ENCODE results near the gene TAF10.

The TAF10 gene

DNA sequence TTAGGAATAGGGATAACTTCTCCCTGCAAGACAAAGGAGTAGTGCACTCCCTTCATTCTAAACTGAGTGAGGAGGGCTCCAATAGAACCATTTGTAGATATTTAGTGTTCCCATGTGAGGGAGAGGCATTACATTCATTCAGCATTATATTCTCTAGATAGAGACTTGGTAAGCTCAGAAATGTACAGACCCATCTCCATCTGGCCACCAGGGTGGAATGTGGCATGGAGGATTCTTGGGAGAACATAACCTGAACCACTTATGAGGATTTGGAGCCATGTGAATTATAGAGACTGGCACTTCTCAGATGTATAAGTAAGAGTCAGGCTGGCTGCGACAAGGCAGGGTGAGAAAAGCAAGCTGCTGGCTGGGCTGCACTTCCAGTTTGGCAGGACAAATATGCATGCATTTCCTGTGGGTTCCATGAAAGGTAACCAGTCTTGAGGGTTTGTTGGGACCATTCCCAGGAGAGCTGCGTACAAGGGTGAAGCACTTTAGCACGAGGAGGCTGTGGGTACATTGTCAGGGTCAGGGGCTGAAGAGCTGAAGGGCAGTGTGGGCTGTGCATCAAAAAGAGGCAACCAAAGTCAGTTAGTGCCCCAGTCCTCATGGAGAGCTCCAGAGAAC lies 17.8 kb downstream of the TAF10 start:
- ATAC-seq: no peak
- Mint-ChIP-seq H3K9me3 (no peaks in the 10 kb centered on the region), H3K4me3 (no peak overlapping the region), H3K4me1 (peaks cover 28% of the 10 kb centered on the region), H3K27me3 (no peaks in the 10 kb centered on the region), H3K27ac (peak overlapping the region; percentile 4 to 24)
- no peak for DNase-seq

DNA sequence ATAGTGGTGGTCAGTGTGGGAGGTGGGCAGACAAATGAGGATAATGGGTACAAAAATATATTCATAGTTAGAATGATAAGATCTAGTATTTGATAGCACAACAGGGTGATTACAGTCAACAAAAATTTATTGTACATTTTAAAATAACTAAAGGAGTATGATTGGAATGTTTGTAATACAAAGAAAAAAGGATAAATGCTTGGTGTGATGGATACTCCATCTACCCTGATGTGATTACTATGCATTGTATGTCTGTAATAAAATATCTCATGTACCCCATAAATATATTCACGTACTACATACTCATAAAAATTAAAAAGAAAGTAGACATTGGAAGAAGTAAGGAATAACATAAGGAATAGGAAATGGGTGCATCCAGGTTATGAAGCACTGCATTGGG lies 24.0 kb downstream of the TAF10 start:
- DNase-seq: no peak
- Mint-ChIP-seq H3K9me3 (peaks cover 19% of the 10 kb centered on the region in 2 donors), H3K4me1 (no peaks in the 10 kb centered on the region), H3K4me3 (no peak overlapping the region), H3K27me3 (no peaks in the 10 kb centered on the region), H3K27ac (no peak overlapping the region)
- no peak for ATAC-seq

DNA sequence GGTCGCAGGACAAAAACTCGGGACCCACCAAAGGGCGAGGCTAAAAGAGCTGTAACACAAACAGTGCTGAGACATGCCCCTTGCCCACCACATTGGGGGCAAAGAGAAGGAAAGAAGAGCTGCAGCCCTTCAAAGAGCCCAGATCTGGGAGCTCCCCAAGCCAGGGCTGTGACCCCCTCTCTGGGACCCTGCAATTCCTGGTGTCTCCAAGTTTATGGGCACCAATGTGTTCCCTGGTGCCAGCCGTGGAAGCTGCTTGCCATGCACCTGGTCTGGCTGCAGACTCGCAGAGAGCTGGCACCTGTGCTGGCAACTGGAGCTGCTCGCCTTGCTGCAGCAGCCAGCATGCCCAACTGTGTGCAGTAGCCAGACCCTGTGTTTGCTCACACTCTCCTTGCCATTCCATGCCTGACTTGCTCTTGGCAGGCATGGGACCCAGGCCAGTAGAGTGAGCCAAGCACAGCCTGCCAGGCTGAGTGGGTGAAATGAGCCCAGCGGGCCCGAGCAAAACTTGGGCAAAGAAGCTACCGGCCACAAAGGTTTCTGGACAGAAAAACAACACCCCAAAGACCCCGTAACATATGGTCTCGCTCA lies 24.6 kb downstream of the TAF10 start:
- Mint-ChIP-seq H3K27ac (no peak overlapping the region), H3K4me1 (no peaks in the 10 kb centered on the region)
- no peak for DNase-seq

GRCh38 chr11:6586434-6587359 lies 25.3 kb downstream of the TAF10 start:
- no peak for DNase-seq
- no peaks in the 10 kb centered on the region for H3K4me1 Mint-ChIP-seq
- H3K9me3 Mint-ChIP-seq: peaks cover 23% of the 10 kb centered on the region in 2 donors
- no peaks in the 10 kb centered on the region for H3K27me3 Mint-ChIP-seq
- H3K27ac Mint-ChIP-seq: no peak overlapping the region
- H3K4me3 Mint-ChIP-seq: no peak overlapping the region
- peak; percentile 20 for ATAC-seq

More for the DNA sequence above, 24.6 kb downstream of the TAF10 start:
- H3K9me3 Mint-ChIP-seq: peaks cover 23% of the 10 kb centered on the region in 2 donors
- H3K27me3 Mint-ChIP-seq: no peaks in the 10 kb centered on the region
- H3K4me3 Mint-ChIP-seq: no peak overlapping the region
- no peak for ATAC-seq

- peaks cover 23% of the 10 kb centered on the region in 2 donors for H3K9me3 Mint-ChIP-seq
- no peak for ATAC-seq
- no peak overlapping the region for H3K27ac Mint-ChIP-seq
- H3K4me1 Mint-ChIP-seq: no peaks in the 10 kb centered on the region
- H3K27me3 Mint-ChIP-seq: no peaks in the 10 kb centered on the region
- DNase-seq: no peak
- H3K4me3 Mint-ChIP-seq: no peak overlapping the region
Measured at GRCh38 chr11:6584528-6584927, 27.5 kb downstream of the TAF10 start.

DNA sequence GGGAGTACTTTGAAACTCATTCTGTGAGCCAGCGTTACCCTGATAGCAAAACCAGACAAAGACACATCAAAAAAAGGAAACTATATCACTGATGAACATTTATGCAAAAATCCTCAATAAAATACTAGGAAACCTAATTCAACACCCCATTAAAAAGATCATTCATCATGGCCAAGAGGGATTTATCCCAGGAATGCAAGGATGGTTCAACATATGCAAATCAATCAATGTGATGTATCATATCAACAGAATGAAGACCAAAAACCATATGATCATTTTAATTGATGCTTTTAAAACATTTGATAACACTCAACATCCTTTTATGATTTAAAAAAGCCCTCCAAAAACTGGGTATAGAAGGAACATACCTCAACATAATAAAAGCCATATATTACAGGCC lies 28.4 kb downstream of the TAF10 start:
- Mint-ChIP-seq H3K27ac (no peak overlapping the region), H3K4me3 (no peak overlapping the region), H3K9me3 (peaks cover 23% of the 10 kb centered on the region in 2 donors), H3K27me3 (no peaks in the 10 kb centered on the region), H3K4me1 (no peaks in the 10 kb centered on the region)
- no peak for ATAC-seq
- no peak for DNase-seq

DNA sequence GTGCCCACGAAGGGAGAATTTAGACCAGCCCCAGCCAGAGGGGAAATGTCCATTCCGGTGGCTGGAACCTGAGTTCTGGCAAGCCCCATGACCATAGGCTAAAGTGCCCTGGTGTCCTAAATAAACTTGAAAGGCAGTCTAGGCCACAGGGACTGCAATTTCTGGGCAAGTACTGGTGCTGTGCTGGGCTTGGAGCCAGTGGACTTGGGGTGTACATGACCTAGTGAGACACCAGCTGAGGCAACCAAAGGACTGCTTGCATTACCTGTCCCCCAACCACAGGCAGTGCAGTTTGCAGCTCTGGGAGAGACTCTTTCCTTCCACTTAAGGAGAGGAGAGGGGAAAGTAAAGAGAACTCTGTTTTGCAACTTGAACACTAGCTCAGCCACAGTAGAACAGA lies 32.3 kb downstream of the TAF10 start:
- DNase-seq: no peak
- ATAC-seq: no peak

GRCh38 chr11:6578134-6578533 lies 33.9 kb downstream of the TAF10 start:
- peaks cover 5% of the 10 kb centered on the region in 2 donors for H3K9me3 Mint-ChIP-seq
- H3K27ac Mint-ChIP-seq: no peak overlapping the region
- no peak overlapping the region for H3K4me3 Mint-ChIP-seq
- DNase-seq (no peak), ATAC-seq (no peak)
- no peaks in the 10 kb centered on the region for H3K27me3 Mint-ChIP-seq
- no peaks in the 10 kb centered on the region for H3K4me1 Mint-ChIP-seq

More for the DNA sequence above, 32.3 kb downstream of the TAF10 start:
- Mint-ChIP-seq H3K27me3 (no peaks in the 10 kb centered on the region), H3K4me3 (no peak overlapping the region), H3K27ac (no peak overlapping the region), H3K9me3 (peaks cover 20% of the 10 kb centered on the region in 2 donors), H3K4me1 (no peaks in the 10 kb centered on the region)

DNA sequence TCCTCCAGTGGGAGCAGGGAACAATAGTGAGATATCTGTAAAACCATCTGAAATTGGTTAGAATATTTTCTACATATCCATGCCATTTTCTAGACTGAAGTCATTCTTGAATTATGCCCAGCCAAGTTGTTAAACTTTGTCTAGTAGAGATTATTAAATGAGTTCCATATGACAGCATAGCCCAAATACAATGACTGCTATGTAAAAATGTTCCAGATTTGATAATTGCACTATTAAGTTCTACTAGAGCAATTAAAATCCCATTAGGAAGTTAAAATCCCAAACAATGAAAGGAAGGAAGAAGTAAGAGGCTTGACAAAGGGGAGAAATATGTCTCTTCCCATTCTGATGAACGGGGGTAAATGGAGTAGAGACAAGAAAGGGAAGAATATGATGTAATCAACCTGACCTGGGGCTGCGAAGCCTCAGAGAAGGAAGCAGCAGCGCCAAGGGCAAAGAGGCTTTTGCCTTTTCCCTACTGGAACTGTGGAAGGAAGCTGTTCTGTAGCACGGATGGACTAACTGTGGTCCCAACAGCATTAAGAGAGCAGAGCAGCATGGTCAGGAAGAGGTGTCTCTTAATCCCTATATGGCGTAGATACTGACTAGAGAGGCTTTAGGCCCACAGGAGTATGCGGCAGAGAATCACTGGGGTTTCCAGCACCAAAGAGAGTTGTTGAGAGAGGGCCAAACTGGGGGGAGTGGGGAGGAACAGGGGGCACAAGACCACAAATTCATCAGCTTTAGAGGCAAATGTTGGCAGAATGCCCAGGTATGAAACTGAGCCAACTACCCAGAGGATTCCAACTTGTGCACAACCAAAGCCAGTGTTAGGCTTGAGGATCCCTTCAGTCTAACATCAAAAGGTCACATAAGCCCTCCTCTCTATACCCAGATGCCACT lies 35.3 kb downstream of the TAF10 start:
- H3K27me3 Mint-ChIP-seq: no peaks in the 10 kb centered on the region
- DNase-seq (no peak), ATAC-seq (no peak)
- H3K4me3 Mint-ChIP-seq: no peak overlapping the region
- H3K9me3 Mint-ChIP-seq: no peaks in the 10 kb centered on the region
- no peak overlapping the region for H3K27ac Mint-ChIP-seq
- H3K4me1 Mint-ChIP-seq: no peaks in the 10 kb centered on the region

GRCh38 chr11:6574816-6575715 lies 37.0 kb downstream of the TAF10 start:
- H3K4me3 Mint-ChIP-seq: no peak overlapping the region
- DNase-seq (no peak), ATAC-seq (no peak)
- no peaks in the 10 kb centered on the region for H3K9me3 Mint-ChIP-seq
- H3K4me1 Mint-ChIP-seq: no peaks in the 10 kb centered on the region
- no peaks in the 10 kb centered on the region for H3K27me3 Mint-ChIP-seq
- H3K27ac Mint-ChIP-seq: no peak overlapping the region

DNA sequence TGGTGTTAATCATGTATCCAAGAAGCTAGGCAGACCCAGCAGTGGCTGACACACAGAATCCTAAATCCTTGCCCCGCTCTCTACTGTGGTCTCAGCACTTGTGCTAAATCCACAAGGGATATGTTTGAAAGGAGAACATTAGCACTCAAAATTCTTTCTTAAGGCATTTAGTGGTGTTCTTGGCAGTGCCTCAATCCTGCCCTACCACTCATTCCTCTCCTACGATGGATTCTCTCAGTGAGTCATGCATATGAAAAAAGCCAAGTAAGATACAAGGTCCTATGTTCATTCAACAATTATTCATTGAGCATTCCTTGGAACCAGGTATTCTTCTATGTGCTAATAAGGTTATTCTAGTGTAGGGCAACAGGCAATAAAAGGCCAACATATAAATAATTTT lies 39.8 kb downstream of the TAF10 start:
- H3K9me3 Mint-ChIP-seq: no peaks in the 10 kb centered on the region
- no peak for DNase-seq

GRCh38 chr11:6571434-6572008 lies 40.5 kb downstream of the TAF10 start:
- no peak overlapping the region for H3K4me3 Mint-ChIP-seq
- ATAC-seq: peak; percentile 23
- DNase-seq: no peak
- H3K27me3 Mint-ChIP-seq: no peaks in the 10 kb centered on the region
- no peaks in the 10 kb centered on the region for H3K9me3 Mint-ChIP-seq
- H3K27ac Mint-ChIP-seq: peak overlapping the region in 1 of 2 donors; percentile 36
- no peaks in the 10 kb centered on the region for H3K4me1 Mint-ChIP-seq

More for the DNA sequence above, 39.8 kb downstream of the TAF10 start:
- Mint-ChIP-seq H3K27ac (no peak overlapping the region), H3K4me3 (no peak overlapping the region), H3K27me3 (no peaks in the 10 kb centered on the region), H3K4me1 (no peaks in the 10 kb centered on the region)
- ATAC-seq: no peak

DNA sequence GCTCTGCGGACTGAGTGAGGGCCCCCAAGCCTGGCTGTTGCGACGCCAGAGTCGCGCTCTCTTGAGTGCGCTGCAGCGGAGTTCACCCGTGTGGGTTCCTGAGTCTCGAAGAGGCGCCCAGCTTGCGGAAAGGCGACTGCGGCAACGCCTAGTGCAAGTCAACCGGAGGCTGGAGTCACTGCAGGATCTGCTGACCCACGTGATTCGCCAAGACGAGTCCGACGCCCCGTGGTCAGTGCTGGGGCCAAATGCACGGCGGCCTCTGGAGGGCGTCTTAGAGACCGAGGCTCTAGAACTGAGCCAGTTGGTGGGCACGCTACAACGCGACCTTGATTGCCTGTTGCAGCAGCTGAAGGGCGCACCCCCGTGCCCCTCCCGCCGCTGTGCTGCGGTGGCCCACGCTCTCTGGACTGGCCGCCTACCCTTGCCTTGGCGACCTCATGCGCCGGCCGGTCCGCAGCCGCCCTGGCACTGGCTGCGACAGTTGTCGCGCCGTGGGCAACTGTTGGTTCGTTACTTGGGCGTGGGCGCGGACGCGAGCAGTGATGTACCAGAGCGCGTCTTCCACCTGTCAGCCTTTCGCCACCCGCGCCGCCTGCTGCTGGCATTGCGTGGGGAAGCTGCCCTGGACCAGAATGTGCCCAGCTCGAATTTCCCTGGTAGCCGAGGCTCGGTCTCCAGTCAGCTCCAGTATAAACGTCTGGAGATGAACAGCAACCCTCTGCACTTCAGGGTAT lies 41.2 kb downstream of the TAF10 start:
- Mint-ChIP-seq H3K27ac (no peak overlapping the region), H3K4me3 (no peak overlapping the region), H3K4me1 (no peaks in the 10 kb centered on the region), H3K9me3 (no peaks in the 10 kb centered on the region), H3K27me3 (no peaks in the 10 kb centered on the region)
- no peak for DNase-seq
- no peak for ATAC-seq

DNA sequence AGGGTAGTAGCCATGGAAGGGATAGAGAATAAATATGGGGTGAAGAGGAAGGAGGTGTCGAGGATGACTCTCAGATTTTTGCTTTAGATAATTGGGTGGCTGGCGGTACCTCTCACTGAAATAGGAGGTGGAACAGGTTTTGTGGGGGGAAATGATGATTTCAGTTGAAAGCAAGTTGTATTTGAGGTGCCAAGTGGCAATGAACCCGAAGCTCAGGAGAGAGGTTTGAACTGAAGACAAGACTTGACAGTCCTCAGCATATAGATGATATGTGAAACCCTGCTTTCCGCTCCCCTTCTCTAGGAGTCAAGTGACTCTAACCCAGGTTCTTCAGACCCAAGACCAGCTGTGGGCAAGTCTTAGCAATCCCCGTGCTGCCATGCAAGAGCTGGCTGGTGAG lies 42.3 kb downstream of the TAF10 start:
- H3K4me1 Mint-ChIP-seq: no peaks in the 10 kb centered on the region
- no peak for DNase-seq
- no peak for ATAC-seq
- no peaks in the 10 kb centered on the region for H3K9me3 Mint-ChIP-seq
- no peak overlapping the region for H3K27ac Mint-ChIP-seq
- no peak overlapping the region for H3K4me3 Mint-ChIP-seq
- H3K27me3 Mint-ChIP-seq: no peaks in the 10 kb centered on the region

Measured in stimulated activated naive CD8-positive, alpha-beta T cell treated with anti-CD3 and anti-CD28 coated beads, Interleukin-15, amount 100 ng/mL, for 72 hours (primary cell).